GM12878 (cell line): Measurements from ENCODE around the gene GPM6B. TPM values are rescaled to one million over a fixed set of nuclear protein-coding genes. Genes with fewer than 3 reads are reported as not detected.

ENCODE experiments used
- CBFB ChIP-seq: IDR thresholded peaks from 2 replicates; pipeline ENCODE4 v1.6.1; 2016; ENCODE audit warnings: antibody characterized with exemption, low read depth
- CUX1 ChIP-seq: IDR thresholded peaks from 2 replicates; pipeline ENCODE4 v1.6.1; 2012; ENCODE audit warnings: improper control_type of control experiment, low read depth, low read length; ENCODE audit not compliant: insufficient replicate concordance
- DPF2 ChIP-seq: fragments of 450-650 bp; IDR thresholded peaks from 2 replicates; pipeline ENCODE4 v1.6.1; 2017; ENCODE audit warnings: mild to moderate bottlenecking
- HDAC6 ChIP-seq: fragments of 200-600 bp; sonication (generic); IDR thresholded peaks from one replicate; pipeline ENCODE4 v1.8.0; 2017; ENCODE audit warnings: antibody characterized with exemption; ENCODE audit not compliant: unreplicated experiment
- NR2C1 ChIP-seq: fragments of 450-650 bp; IDR thresholded peaks from 2 replicates; pipeline ENCODE4 v1.6.1; 2017; ENCODE audit warnings: antibody characterized with exemption, mild to moderate bottlenecking, moderate library complexity
- POU2F2 ChIP-seq: IDR thresholded peaks from 3 replicates; pipeline ENCODE4 v1.6.1; 2011; ENCODE audit warnings: low read depth, mild to moderate bottlenecking, low read length, borderline replicate concordance
- RAD51 ChIP-seq: fragments of 450-650 bp; IDR thresholded peaks from 2 replicates; pipeline ENCODE4 v1.6.1; 2016; ENCODE audit warnings: moderate library complexity, mild to moderate bottlenecking, inconsistent platforms
- RUNX3 ChIP-seq: IDR thresholded peaks from 2 replicates; pipeline ENCODE4 v1.6.1; 2012; ENCODE audit warnings: low read length, inconsistent platforms
- SMARCA5 ChIP-seq: fragments of 450-650 bp; IDR thresholded peaks from 2 replicates; pipeline ENCODE4 v1.6.1; 2017; ENCODE audit warnings: mild to moderate bottlenecking
- TARDBP ChIP-seq: IDR thresholded peaks from 2 replicates; pipeline ENCODE4 v1.6.1; 2016; ENCODE audit warnings: borderline replicate concordance
- TBL1XR1 ChIP-seq: IDR thresholded peaks from 2 replicates; pipeline ENCODE4 v1.6.1; 2012; ENCODE audit warnings: low read depth, low read length, improper control_type of control experiment
- YBX1 ChIP-seq: fragments of 450-650 bp; IDR thresholded peaks from 2 replicates; pipeline ENCODE4 v1.6.1; 2016; ENCODE audit warnings: antibody characterized with exemption
- YY1 ChIP-seq: IDR thresholded peaks from 2 replicates; pipeline ENCODE4 v1.6.1; 2011; ENCODE audit warnings: low read depth, mild to moderate bottlenecking, low read length
- ZBTB4 ChIP-seq: fragments of 450-650 bp; formaldehyde crosslinking; IDR thresholded peaks from 2 replicates; pipeline ENCODE4 v1.4.0; 2022; ENCODE audit warnings: mild to moderate bottlenecking, moderate library complexity
- ZNF207 ChIP-seq: fragments of 450-650 bp; IDR thresholded peaks from 2 replicates; pipeline ENCODE4 v1.6.1; 2014; ENCODE audit warnings: antibody characterized with exemption, mild to moderate bottlenecking, borderline replicate concordance
- ZNF384 ChIP-seq: IDR thresholded peaks from 2 replicates; pipeline ENCODE4 v1.6.1; 2012; ENCODE audit warnings: low read depth, mild to moderate bottlenecking, low read length, improper control_type of control experiment, borderline replicate concordance
- polyA plus RNA-seq, 11 experiments: library from polyadenylated mRNA; depleted of rRNA in 4 of 11; unstranded in 6 of 11; stranded (reverse) in 5 of 11; fragments of >200 nt; fragmentation: Nextera tagmentation in 4 of 11; fragmentation: Illumina TruSeq in 1 of 11; extraction: Ambion mirVana in 4 of 11; extraction: Trizol in 1 of 11; gene quantifications; 1 replicate in 1 of 11; 2 replicates in 10 of 11; pipeline versions ENCODE4 v1.2.1 to v1.2.3, GENCODE V29; 2011 to 2016; ENCODE audit warnings: inconsistent platforms in 2 of 11, missing spikeins in 2 of 11, low read depth in 1 of 11
- total RNA-seq, 4 experiments: library from RNA; depleted of rRNA in 3 of 4; stranded (reverse); fragments of >200 nt in 3 of 4; fragmentation: Illumina TruSeq in 1 of 4; extraction: Trizol in 1 of 4; gene quantifications; 2 replicates each; pipeline versions ENCODE4 v1.2.1 to v1.2.3, GENCODE V29; 2013 to 2021
- TF ChIP-seq, protein P1 (sequence below): IDR thresholded peaks from 2 replicates; pipeline ENCODE4 v1.6.1; 2011; ENCODE audit warnings: borderline replicate concordance, low read depth, mild to moderate bottlenecking, moderate library complexity, low read length; ENCODE audit not compliant: insufficient read depth, poor library complexity, severe bottlenecking

The GPM6B gene
- total and polyA plus RNA-seq, 10 of the 15 experiments (the other 5 are each of a cell fraction or from before 2014, with no cell fraction given), result 0.01 to 2.6 (median 0.37) TPM; not detected in 2

GRCh38 chrX:13734278-13735172 is 82.4 kb downstream of the GPM6B start, which contains the start of the genes OFD1 and TRAPPC2 (continued):
- TF ChIP-seq, protein P1, sequence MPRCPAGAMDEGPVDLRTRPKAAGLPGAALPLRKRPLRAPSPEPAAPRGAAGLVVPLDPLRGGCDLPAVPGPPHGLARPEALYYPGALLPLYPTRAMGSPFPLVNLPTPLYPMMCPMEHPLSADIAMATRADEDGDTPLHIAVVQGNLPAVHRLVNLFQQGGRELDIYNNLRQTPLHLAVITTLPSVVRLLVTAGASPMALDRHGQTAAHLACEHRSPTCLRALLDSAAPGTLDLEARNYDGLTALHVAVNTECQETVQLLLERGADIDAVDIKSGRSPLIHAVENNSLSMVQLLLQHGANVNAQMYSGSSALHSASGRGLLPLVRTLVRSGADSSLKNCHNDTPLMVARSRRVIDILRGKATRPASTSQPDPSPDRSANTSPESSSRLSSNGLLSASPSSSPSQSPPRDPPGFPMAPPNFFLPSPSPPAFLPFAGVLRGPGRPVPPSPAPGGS, result no peak
- peak; percentile 92 for TF ChIP-seq RUNX3
- peak; percentile 75 for TF ChIP-seq ZNF207
- TF ChIP-seq CUX1, result no peak
- TF ChIP-seq YBX1, result no peak
- peak; percentile 36; the same call in 1 of the 3 replicates for TF ChIP-seq POU2F2
- no peak for TF ChIP-seq YY1
- TF ChIP-seq SMARCA5, result peak; percentile 74
- peak; percentile 82 for TF ChIP-seq DPF2
- no peak for TF ChIP-seq TARDBP
- TF ChIP-seq RAD51, result no peak
- TF ChIP-seq TBL1XR1, result peak; percentile 35; the same call in 1 of the 2 replicates
- TF ChIP-seq CBFB, result peak; percentile 94
- 0 out of 2 replicates have a peak, but pooled peaks have one; percentile 8 for TF ChIP-seq NR2C1
- TF ChIP-seq ZBTB4 (CRISPR knock-in tag), result no peak
- no peak for TF ChIP-seq HDAC6
- TF ChIP-seq ZNF384, result no peak
